HepG2 (cell line): ENCODE data around the gene ITIH1. TPM values are rescaled to one million over a fixed set of nuclear protein-coding genes. Genes with fewer than 3 reads are reported as not detected.

Source experiments
- ARNT2 ChIP-seq: sonication (generic); formaldehyde crosslinking; IDR thresholded peaks from 2 replicates; pipeline ENCODE4 v1.8.0; 2022; ENCODE audit warnings: mild to moderate bottlenecking, low read depth, missing genetic modification reagents, moderate library complexity
- ATF7 ChIP-seq, 2 experiments: fragments of 450-650 bp in 1 of 2; sonication (generic) in 1 of 2; formaldehyde crosslinking in 1 of 2; IDR thresholded peaks; 2 replicates each; pipeline versions ENCODE4 v1.4.0 to v1.6.1; 2016 to 2020; ENCODE audit warnings: antibody characterized with exemption in 1 of 2, mild to moderate bottlenecking in 1 of 2, missing genetic modification reagents in 1 of 2
- JDP2 ChIP-seq: sonication (generic); formaldehyde crosslinking; IDR thresholded peaks from 2 replicates; pipeline ENCODE4 v1.8.1; 2022; ENCODE audit warnings: missing genetic modification reagents, borderline replicate concordance
- KDM3A ChIP-seq: IDR thresholded peaks from 2 replicates; pipeline ENCODE4 v1.6.1; 2018; ENCODE audit warnings: low read depth, missing compliant biosample characterization
- KLF15 ChIP-seq: sonication (generic); formaldehyde crosslinking; IDR thresholded peaks from 2 replicates; pipeline ENCODE4 v1.8.1; 2023; ENCODE audit warnings: borderline replicate concordance, mild to moderate bottlenecking, inconsistent platforms, missing genetic modification reagents, mixed read lengths
- KLF6 ChIP-seq: IDR thresholded peaks from 2 replicates; pipeline ENCODE4 v1.8.0; 2016; ENCODE audit warnings: missing biosample characterization, missing genetic modification reagents
- NFATC3 ChIP-seq: sonication (generic); formaldehyde crosslinking; IDR thresholded peaks from 2 replicates; pipeline ENCODE4 v1.5.1; 2020; ENCODE audit warnings: mild to moderate bottlenecking, missing genetic modification reagents
- PAF1 ChIP-seq: IDR thresholded peaks from 2 replicates; pipeline ENCODE4 v1.6.1; 2016; ENCODE audit warnings: missing genetic modification reagents, missing compliant biosample characterization
- PCBP2 ChIP-seq: fragments of 200-400 bp; formaldehyde crosslinking; optimal IDR thresholded peaks from 2 replicates; pipeline ENCODE3; 2018; ENCODE audit warnings: low read length, low read depth; ENCODE audit not compliant: poor library complexity, severe bottlenecking
- YEATS2 ChIP-seq: sonication (generic); formaldehyde crosslinking; IDR thresholded peaks from 2 replicates; pipeline ENCODE4 v1.4.0; 2020; ENCODE audit warnings: missing genetic modification reagents, borderline replicate concordance
- ZNF775 ChIP-seq: sonication (generic); formaldehyde crosslinking; IDR thresholded peaks from 2 replicates; pipeline ENCODE4 v1.4.0; 2020; ENCODE audit warnings: missing genetic modification reagents, mild to moderate bottlenecking, moderate library complexity, borderline replicate concordance
- ZSCAN21 ChIP-seq: sonication (generic); formaldehyde crosslinking; IDR thresholded peaks from 2 replicates; pipeline ENCODE4 v1.8.0; 2022; ENCODE audit warnings: mild to moderate bottlenecking, missing genetic modification reagents, moderate library complexity, borderline replicate concordance
- polyA plus RNA-seq, 8 experiments: library from polyadenylated mRNA; depleted of rRNA in 3 of 8; stranded (reverse) in 7 of 8; unstranded in 1 of 8; fragments of >200 nt; fragmentation: Illumina TruSeq in 4 of 8; extraction: Trizol in 4 of 8; gene quantifications; 2 replicates each; pipeline versions ENCODE4 v1.2.1 to v1.2.3, GENCODE V29; 2011 to 2016; ENCODE audit warnings: low read depth in 4 of 8, missing spikeins in 1 of 8, mixed read lengths in 1 of 8; ENCODE audit not compliant: insufficient read depth in 1 of 8
- total RNA-seq, 5 experiments: library from RNA; depleted of rRNA; stranded (reverse); fragments of >200 nt; fragmentation: Illumina TruSeq; extraction: Trizol; gene quantifications; 2 replicates each; pipeline ENCODE4 v1.2.3, GENCODE V29; 2016; ENCODE audit warnings: low read depth in 1 of 5
- TF ChIP-seq, protein P1 (sequence below): IDR thresholded peaks from 2 replicates; pipeline ENCODE4 v1.6.1; 2016; ENCODE audit warnings: missing compliant biosample characterization, missing genetic modification reagents, borderline replicate concordance
- TF ChIP-seq, protein P2 (sequence below): sonication (generic); formaldehyde crosslinking; IDR thresholded peaks from 2 replicates; pipeline ENCODE4 v1.8.0; 2022; ENCODE audit warnings: mild to moderate bottlenecking, missing genetic modification reagents, moderate library complexity
- TF ChIP-seq, protein P3 (sequence below), 2 experiments: sonication (generic) in 1 of 2; formaldehyde crosslinking in 1 of 2; IDR thresholded peaks; 2 replicates each; pipeline versions ENCODE4 v1.5.1 to v1.6.1; 2011 to 2020; ENCODE audit warnings: borderline replicate concordance in 1 of 2, low read depth in 1 of 2, low read length in 1 of 2, mild to moderate bottlenecking in 1 of 2, missing genetic modification reagents in 1 of 2, moderate library complexity in 1 of 2
- TF ChIP-seq, protein P4 (sequence below): sonication (generic); formaldehyde crosslinking; IDR thresholded peaks from 2 replicates; pipeline ENCODE4 v1.4.0; 2020; ENCODE audit warnings: missing genetic modification reagents
- TF ChIP-seq, protein P5 (sequence below): sonication (generic); formaldehyde crosslinking; conservative IDR thresholded peaks from 2 replicates; pipeline ENCODE4 v1.8.0; 2022; ENCODE audit warnings: mild to moderate bottlenecking, moderate library complexity, missing genetic modification reagents
- TF ChIP-seq, protein P6 (sequence below): sonication (generic); formaldehyde crosslinking; IDR thresholded peaks from 2 replicates; pipeline ENCODE4 v1.8.1; 2023; ENCODE audit warnings: missing genetic modification reagents, inconsistent platforms, borderline replicate concordance

Gene ITIH1
- total and polyA plus RNA-seq, 2 of the 13 experiments (the other 11 are each of a cell fraction or from before 2014, with no cell fraction given), result 12.3 to 19.6 TPM

DNA sequence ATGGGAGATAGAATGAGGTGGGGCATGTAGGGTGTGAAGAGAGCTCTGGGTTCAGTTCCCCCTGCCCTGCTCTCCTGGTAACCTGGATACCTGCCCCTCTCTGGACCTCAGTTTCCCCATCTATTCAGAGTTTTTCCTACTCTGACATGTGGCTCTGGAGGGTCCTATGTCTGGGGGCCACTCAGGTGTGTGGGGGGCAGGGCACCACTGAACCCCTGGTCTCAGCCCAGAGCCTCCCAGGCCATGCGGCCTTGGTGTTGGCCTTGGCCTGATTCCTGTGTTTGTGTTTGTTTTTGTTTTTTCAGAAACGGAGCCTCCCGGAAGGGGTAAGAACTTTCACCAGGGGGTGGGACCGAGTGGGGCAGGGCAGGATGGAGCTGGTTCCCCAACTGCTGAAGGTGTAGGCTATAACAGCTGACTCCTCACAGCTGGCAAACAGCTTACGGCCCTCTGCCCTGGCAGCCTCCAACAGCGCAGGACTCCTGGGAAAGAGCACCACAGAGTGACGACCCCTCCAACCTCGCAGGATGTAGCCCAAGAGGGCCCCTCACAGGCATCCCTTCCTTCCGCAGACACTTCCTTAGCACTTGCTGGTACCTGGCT lies 18.0 kb downstream of the ITIH1 start (continued):
- TF ChIP-seq, protein P1, sequence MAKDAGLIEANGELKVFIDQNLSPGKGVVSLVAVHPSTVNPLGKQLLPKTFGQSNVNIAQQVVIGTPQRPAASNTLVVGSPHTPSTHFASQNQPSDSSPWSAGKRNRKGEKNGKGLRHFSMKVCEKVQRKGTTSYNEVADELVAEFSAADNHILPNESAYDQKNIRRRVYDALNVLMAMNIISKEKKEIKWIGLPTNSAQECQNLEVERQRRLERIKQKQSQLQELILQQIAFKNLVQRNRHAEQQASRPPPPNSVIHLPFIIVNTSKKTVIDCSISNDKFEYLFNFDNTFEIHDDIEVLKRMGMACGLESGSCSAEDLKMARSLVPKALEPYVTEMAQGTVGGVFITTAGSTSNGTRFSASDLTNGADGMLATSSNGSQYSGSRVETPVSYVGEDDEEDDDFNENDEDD (CRISPR knock-in tag), result 0 out of 2 replicates have a peak, but pooled peaks have one; percentile 25
- TF ChIP-seq, protein P2, sequence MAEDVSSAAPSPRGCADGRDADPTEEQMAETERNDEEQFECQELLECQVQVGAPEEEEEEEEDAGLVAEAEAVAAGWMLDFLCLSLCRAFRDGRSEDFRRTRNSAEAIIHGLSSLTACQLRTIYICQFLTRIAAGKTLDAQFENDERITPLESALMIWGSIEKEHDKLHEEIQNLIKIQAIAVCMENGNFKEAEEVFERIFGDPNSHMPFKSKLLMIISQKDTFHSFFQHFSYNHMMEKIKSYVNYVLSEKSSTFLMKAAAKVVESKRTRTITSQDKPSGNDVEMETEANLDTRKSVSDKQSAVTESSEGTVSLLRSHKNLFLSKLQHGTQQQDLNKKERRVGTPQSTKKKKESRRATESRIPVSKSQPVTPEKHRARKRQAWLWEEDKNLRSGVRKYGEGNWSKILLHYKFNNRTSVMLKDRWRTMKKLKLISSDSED, result no peak
- TF ChIP-seq NFATC3 (no peak), ATF7 (IDR thresholded peaks at IDR 0.05) (no peak), ATF7 (CRISPR knock-in tag; IDR thresholded peaks at IDR 0.05) (no peak), YEATS2 (peak; percentile 67; the same call in 1 of the 2 replicates), KLF6 (no peak), KDM3A (CRISPR knock-in tag) (0 out of 2 replicates have a peak, but pooled peaks have one; percentile 69), ARNT2 (CRISPR knock-in tag) (peak; percentile 77), PCBP2 (no peak), JDP2 (CRISPR knock-in tag) (no peak), ZSCAN21 (CRISPR knock-in tag) (peak; percentile 9; the same call in 1 of the 2 replicates), PAF1 (CRISPR knock-in tag) (peak; percentile 37; the same call in 1 of the 2 replicates), KLF15 (CRISPR knock-in tag) (no peak; the same call in 1 of the 2 replicates), ZNF775 (CRISPR knock-in tag) (0 out of 2 replicates have a peak, but pooled peaks have one; percentile 50)
- TF ChIP-seq, protein P3, sequence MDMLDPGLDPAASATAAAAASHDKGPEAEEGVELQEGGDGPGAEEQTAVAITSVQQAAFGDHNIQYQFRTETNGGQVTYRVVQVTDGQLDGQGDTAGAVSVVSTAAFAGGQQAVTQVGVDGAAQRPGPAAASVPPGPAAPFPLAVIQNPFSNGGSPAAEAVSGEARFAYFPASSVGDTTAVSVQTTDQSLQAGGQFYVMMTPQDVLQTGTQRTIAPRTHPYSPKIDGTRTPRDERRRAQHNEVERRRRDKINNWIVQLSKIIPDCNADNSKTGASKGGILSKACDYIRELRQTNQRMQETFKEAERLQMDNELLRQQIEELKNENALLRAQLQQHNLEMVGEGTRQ (IDR thresholded peaks at IDR 0.05; ENCODE audit: low read depth, low read length), result no peak
- TF ChIP-seq, protein P3 (CRISPR knock-in tag; IDR thresholded peaks at IDR 0.05; ENCODE audit: borderline replicate concordance), result no peak
- TF ChIP-seq, protein P4, sequence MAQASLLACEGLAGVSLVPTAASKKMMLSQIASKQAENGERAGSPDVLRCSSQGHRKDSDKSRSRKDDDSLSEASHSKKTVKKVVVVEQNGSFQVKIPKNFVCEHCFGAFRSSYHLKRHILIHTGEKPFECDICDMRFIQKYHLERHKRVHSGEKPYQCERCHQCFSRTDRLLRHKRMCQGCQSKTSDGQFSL (CRISPR knock-in tag), result no peak
- TF ChIP-seq, protein P5, sequence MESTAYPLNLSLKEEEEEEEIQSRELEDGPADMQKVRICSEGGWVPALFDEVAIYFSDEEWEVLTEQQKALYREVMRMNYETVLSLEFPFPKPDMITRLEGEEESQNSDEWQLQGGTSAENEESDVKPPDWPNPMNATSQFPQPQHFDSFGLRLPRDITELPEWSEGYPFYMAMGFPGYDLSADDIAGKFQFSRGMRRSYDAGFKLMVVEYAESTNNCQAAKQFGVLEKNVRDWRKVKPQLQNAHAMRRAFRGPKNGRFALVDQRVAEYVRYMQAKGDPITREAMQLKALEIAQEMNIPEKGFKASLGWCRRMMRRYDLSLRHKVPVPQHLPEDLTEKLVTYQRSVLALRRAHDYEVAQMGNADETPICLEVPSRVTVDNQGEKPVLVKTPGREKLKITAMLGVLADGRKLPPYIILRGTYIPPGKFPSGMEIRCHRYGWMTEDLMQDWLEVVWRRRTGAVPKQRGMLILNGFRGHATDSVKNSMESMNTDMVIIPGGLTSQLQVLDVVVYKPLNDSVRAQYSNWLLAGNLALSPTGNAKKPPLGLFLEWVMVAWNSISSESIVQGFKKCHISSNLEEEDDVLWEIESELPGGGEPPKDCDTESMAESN (CRISPR knock-in tag), result peak; percentile 57
- TF ChIP-seq, protein P6, sequence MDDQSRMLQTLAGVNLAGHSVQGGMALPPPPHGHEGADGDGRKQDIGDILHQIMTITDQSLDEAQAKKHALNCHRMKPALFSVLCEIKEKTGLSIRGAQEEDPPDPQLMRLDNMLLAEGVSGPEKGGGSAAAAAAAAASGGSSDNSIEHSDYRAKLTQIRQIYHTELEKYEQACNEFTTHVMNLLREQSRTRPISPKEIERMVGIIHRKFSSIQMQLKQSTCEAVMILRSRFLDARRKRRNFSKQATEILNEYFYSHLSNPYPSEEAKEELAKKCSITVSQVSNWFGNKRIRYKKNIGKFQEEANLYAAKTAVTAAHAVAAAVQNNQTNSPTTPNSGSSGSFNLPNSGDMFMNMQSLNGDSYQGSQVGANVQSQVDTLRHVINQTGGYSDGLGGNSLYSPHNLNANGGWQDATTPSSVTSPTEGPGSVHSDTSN, result no peak
